GM12878 (cell line): Measurements from ENCODE around the gene ZNF462.

Source experiments
- CTCF ChIP-seq, 3 experiments: IDR thresholded peaks in 2 of 3; conservative IDR thresholded peaks in 1 of 3; 2 replicates each; pipeline ENCODE4 v1.5.1; 2011; ENCODE audit warnings: low read depth in 3 of 3, low read length in 3 of 3, mild to moderate bottlenecking in 3 of 3, control low read depth in 2 of 3, moderate library complexity in 2 of 3, inconsistent platforms in 1 of 3, mixed read lengths in 1 of 3; ENCODE audit not compliant: control insufficient read depth in 2 of 3, insufficient read depth in 1 of 3; ENCODE audit errors: extremely low read depth in 1 of 3
- SMAD1 ChIP-seq: fragments of 450-650 bp; IDR thresholded peaks from 2 replicates; pipeline ENCODE4 v1.6.1; 2018; ENCODE audit warnings: mild to moderate bottlenecking, low read depth; ENCODE audit not compliant: partially characterized antibody

DNA sequence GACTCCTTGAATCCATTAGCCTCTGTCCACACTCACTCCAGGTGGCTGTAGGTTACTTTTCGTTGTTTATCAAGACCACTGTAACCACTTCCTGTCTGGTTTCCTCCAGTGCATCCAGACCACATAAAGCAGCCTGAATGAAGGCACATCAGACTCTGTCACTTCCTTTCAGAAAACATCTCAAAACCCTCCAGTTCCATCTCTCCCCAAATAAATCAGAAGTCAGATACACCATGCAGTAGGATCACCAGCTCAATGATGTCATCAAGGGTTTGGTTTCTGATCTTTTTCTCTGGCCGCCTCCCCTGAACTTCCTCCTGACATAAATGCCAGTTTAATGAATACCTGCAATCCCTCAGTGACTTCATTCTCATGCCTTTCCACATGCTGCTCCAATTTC lies 161.2 kb downstream of the ZNF462 start:
- no peak for TF ChIP-seq SMAD1
- TF ChIP-seq CTCF (IDR thresholded peaks at IDR 0.05 in 2 of 3, conservative IDR thresholded peaks at IDR 0.05 in 1 of 3; ENCODE audit: control insufficient read depth in 2 of 3, extremely low read depth in 1 of 3, insufficient read depth in 1 of 3, low read depth in 3 of 3, low read length in 3 of 3): no peak
